GM21786 (cell line): ENCODE results near the gene NPAS1.
A peak's percentile ranks its signal among the peaks of the same experiment; 100 is the strongest.

Experiments used
- ATAC-seq: cut with Tn5 transposase; IDR thresholded peaks from one replicate; pipeline ENCODE4 v1.9.1; 2021; ENCODE audit not compliant: unreplicated experiment

The NPAS1 gene

DNA sequence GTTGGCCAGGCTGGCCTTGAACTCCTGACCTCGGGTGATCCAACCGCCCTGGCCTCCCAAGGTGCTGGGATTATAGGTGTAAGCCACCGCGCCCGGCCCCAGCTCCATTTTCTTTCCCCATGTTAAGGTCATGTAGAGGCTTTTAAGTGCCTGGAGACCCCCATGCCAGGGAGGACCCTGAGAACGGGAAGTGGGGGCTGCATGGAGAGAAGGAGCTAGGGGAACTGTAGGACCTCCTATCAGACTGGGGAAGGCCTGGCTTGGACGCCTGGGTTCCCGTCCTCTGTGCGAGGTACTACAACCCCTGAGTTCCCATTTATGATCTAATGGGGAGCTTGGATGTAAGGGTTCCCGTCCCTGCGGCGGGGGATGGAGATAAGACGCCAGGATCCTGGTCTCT lies 714 bp upstream of the NPAS1 start:
- ATAC-seq: no peak

DNA sequence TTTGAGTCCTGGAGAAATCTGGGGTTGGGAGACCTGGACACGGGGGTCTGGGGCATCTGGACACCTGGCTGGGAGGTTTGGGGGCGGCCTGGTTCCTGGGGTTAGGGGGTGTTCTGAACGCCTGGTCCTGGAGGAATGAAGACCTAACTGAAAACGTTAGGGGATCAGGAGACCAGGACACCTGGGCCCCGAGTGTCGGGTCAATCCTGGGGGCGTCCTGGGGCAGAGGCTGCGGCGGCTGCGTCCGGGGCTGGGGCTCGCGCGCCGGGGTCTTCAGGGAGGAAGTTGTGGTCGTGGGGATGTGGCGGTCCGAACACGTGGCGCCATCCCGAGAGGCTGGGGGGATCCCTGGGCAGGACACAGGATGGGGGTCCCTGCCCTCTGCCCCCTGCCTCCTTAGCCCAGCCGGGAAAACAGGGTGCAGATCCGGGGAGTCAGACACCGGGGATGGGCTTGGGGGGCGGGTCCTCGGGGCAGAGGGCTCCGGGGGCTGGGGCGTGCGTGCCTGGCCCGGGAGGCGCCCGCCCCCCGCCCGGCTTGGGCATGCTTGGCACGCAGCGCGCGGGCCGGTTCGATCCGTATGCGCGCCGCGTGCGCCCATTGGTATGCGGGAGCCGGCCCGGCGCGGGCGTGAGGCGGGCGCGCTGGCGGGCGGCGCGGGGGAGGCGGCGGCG lies 632 bp downstream of the NPAS1 start:
- no peak for ATAC-seq

DNA sequence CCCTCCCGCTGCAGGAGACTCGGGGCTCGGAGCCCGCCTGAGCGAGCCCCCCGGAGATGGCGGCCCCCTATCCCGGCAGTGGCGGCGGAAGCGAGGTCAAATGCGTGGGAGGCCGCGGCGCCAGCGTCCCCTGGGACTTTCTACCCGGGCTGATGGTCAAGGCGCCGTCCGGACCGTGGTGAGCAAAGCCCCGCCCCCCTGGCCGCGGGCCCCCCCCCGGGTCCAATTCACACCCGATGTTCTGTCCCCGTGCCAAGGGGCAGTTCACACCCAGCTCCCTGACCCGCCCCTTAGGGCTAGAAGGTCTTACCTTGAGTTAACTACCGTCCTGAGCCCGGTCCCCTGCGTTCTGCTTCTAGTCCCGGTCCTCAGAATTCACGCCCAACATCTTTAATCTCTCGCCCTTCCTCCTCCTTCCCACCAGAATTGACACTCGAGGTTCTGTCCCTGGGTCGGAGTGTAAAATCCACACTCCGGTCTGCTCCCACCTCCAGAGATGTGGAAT lies 1.4 kb downstream of the NPAS1 start:
- ATAC-seq: no peak

DNA sequence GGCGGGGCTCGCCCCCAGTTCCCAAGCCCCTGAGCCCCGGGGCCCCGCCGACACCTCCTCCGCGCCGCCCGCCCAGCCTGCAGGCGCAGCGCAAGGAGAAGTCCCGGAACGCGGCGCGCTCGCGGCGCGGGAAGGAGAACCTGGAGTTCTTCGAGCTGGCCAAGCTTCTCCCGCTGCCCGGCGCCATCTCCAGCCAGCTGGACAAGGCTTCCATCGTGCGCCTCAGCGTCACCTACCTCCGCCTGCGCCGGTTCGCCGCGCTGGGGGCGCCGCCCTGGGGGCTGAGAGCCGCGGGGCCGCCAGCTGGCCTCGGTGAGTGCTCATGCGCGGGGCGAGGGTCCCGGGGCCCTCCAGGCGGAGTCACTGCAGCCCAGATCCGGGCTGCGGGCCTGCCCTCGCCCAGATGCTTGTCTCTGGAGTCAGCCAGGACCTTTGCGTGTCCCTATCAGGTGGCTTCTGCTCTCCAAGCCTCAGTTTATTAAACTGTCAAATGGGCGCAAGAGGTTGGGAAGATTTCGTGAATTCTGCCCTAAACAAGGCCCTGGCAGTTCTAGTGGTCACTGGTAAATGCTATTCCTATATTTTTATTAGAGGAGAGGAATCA lies 2.0 kb downstream of the NPAS1 start:
- ATAC-seq: no peak

DNA sequence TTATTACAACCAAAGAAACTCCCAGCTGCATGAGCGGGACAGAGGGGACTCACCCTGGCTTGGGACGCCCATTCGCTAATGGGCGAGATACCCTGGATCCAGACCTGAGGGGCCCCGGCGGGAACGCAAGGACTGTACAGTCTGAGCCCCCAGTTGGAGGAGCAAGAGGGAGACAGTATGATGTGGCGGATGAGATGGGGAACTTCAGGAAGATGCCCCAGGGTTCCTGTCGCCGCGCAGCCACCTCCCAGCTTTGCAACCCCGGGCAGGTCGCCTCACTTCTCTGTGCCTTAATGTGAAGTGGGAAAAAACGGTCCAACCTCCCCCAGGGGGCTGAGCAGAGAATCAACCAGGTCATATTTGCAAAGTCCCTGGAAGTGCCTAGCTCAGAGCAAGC lies 2.5 kb downstream of the NPAS1 start:
- no peak for ATAC-seq

DNA sequence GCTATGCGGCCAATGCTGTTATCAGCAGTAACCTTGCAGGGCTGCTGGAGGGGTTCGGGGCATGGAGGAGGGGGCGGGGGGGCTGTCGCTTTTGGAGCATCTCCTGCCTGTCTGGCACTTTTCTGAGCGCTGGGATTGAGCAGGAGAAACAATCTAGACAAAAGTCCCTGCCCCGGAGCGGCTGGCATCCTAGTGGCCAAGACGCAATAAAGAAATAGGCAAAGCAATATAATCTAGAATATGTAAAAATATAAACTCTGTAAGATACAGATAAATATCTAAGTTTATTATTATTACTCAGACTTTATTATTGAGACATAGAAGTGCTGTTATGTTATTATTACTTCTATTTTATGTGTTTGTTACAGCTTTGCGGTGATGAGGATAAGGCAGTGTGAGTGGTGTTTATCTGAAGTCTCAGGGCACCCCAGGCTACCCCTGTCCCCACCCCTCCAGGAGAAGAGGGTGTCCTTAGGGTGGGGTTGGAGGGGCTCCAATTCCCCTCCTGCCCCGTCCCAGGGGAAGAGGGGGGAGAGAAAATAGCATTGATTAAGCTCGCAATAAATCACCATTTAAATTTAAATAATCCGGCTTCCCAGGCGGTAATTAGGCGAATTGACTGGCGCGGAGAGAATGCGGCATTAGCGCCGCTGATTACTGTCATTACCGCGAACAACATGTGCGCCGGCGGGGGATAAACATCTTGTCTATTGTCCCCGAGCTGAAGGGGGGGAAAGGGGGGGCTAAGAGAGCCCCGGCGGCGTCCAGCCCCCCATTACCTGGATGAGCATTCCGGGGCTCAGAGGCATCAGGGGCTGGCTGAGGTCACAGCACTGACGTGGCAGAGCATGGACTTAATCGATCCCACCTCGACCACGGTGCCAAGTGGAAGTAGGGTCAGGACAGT lies 3.2 kb downstream of the NPAS1 start:
- no peak for ATAC-seq

DNA sequence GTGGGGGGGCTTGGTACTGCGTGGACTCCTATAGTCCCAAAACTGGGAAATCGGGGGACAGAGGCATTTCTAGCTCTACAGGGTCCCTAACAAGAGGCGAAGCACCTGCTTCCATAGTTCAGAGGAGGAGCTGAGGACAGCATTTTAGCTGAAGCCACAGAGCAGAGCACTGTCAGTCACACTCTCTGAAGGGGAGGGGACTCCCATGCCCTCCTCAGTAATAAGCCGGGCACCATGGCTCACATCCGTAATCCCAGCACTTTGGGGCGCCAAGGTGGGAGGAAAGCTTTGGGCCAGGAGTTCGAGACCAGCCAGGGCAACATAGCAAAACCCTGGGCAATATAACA lies 3.8 kb downstream of the NPAS1 start:
- no peak for ATAC-seq

DNA sequence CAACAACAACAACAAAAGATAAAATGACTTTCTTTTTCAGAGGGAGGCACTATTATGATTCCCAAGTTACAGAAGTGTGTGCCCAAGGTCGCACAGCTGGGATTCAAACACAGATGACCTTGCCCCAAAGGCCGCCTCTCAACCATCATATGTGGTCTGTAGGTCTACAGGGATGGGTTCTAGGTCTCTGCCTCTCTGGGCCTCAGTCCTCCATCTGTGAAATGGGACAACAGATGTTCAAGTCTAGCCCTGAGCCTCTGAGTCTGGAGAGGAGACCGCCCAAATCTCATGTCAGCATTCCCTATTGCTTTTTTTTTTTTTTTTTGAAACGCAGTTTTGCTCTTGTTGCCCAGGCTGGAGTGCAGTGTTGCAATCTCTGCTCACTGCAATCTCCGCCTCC lies 4.9 kb downstream of the NPAS1 start:
- no peak for ATAC-seq

DNA sequence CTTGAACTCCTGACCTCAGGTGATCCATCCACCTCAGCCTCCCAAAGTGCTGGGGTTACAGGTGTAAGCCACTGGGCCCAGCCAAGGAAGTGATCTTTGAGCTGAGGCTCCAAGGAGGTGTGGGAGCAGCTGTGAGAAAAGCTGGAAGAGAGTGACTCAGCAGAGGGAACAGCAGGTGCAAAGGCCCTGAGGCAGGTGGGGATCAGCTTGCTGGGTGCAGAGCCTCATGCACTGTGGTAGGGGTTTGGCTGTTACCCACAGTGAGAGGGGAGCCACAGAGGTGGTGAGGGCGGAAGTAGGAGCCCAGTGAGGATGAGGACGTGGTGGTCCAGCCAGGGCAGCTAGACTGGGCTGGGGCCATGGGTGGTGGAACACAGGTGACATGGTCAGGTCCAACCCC lies 6.5 kb downstream of the NPAS1 start:
- ATAC-seq: no peak

DNA sequence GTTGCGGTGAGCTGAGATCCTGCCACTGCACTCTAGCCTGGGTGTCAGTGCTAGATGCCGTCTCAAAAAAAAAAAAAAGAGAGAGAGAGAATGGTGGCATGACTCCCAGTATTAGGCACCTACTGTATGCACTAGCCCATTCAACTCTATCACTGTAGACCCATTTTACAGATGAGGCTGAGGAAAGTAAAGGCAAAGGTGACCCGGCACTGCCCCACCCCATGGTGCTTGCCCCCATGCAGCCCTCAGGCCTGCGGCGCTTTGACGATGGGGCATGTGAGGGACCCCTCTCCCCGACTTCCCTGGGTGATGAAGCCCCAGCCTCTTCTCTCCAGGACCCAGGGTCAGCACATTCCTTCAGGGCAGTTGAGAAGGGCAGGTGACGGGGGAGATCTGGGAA lies 7.3 kb downstream of the NPAS1 start:
- ATAC-seq: no peak

DNA sequence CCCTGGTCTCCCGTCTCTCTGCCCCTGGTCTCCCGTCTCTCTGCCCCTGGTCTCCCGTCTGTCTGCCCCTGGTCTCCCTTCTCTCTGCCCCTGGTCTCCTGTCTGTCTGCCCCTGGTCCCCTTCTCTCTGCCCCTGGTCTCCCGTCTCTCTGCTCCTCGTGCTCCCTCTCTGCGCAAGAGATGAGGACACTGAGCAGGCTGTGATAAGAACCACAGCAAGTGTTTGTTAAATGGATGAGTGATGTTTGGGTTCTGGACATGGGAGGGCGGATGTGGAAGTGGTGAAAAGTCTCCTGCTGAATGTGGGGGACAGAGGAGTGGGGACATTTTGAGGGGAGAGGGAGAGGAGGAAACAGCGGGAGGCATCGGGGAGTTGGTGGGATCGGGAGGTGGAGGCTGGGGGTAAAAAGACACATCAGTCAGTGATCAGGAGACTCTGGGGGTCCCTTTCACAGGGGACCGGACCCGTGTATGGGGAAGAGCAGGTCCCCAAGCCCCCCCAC lies 8.0 kb downstream of the NPAS1 start:
- no peak for ATAC-seq

DNA sequence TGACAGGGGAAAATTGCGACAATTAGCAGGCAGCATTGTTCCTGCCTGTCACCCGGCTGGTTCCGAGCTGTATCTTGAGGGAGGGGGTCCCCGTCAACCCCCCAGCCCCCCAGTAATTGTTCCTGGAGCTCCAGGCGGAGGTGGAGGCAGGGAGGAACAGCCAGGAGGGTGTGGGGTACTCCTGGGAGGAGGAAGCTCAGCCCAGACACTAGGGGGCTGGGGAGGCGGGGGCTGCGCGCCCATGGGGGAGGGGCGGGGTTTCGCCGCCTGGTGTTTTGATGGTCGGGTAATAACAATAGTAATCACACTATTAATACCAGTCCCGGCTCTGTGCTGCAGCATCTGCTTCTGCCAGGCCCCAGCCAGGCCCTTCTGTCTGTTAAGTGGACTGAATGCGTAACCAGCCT lies 8.6 kb downstream of the NPAS1 start:
- no peak for ATAC-seq

DNA sequence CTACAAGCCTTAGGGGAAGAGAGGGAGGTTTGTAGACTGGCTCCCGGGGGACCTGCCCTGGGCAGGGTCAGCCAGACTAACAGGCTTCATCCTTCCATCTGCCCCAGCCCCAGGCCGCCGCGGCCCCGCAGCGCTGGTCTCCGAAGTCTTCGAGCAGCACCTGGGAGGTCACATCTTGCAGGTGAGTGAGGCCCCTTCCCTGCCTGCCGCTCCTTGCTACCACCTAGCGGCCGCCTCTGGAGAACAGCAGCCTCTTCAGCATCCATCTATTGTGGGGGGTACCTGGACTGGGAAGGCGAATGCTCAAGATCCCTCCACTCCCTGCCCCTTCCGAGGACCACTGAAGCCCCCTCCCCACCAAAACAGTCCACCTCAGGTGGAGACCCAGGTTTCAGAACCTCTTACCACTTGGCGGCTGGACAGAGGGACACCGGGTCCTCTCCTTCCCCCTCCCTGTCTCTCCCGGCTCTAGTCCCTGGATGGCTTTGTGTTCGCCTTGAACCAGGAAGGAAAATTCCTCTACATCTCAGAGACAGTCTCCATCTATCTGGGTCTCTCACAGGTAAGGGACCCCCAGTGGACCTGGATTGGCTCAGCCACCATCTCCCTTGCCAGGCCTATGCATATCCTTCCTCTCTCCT lies 12.7 kb downstream of the NPAS1 start:
- ATAC-seq: no peak

DNA sequence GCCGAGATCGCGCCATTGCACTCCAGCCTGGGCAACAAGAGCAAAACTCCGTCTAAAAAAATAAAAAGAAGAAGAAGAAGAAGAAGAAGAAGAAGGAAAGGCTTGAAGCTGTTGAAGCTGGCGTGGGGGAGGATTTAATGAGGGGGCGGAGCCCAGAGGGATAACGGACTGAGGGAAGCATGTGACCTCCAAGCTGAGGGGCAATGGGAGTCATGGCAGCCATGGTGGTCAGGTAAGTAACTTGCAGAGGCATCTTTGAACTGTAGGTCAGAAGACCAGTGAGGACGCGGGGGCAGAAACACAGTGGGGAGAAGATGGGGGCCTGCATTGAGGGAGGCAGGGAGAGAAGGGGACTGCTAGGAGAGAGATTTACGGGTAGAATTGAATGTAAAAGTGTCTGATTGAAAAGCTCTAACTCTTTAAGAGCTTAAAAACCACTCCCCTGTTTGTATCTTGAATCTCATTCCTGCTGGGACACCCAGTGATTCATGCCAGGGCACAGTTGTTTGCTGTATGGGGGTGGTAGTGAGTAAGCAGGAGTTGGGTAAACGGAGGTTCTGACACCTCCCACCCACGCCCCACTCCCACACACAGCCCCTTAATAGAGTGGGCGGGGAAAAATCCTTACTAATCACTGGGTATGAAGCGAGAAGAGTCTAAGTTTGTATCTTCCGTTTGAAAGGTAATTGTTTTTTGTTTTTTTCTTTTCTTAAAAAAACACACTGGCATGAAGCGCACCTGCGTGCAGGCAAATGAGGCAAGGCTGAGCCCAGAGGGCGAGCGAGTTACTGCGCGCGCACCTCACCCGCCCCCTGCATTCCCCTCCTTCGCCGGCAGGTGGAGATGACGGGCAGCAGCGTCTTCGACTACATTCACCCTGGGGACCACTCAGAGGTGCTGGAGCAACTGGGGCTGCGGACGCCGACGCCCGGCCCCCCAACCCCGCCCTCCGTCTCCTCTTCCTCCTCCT lies 15.8 kb downstream of the NPAS1 start:
- ATAC-seq: peak; percentile 87

DNA sequence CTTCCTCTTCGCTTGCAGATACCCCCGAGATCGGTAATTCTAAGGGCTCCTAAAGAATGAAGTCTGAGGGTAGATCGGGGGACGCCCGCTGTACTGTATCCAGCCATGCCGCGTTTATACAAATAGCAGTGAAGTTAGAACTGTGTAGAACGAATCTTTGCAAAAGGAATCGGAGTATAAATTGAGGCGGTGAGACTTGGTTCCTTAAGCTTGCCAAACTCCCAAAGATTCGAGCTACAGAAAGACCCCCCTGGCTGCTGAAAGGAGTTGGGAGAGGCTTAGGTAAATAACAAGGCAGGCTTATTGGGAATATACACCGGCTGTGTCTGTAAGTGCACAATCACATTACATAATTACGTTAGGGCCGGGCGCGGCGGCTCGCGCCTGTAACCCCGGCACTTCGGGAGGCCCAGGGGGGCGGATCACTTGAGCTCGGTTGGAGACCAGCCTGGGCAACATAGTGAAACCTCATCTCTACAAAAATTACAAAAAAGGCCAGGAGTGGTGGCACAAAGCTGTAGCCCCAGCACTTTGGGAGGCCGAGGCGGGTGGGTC lies 16.5 kb downstream of the NPAS1 start:
- ATAC-seq: no peak

DNA sequence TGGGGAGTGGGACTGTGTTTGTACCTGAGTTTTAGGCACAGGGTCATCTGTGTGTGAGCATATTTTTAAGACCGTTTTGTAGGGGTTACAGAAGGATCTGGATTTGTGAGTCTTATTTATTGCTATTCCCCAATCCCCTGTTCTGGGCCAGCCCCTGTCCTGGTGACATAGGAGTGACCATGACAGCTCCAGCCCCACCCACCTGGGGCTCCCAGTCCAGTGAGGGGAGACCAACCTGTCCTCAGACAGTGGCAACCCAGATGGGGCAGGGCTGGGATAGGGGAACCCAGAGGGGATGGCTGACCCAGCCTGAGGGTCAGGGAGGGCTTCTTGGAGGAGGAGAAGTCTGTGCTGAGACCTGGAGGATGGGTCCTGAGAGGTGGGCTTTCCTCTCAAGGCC lies 18.1 kb downstream of the NPAS1 start:
- ATAC-seq: no peak

DNA sequence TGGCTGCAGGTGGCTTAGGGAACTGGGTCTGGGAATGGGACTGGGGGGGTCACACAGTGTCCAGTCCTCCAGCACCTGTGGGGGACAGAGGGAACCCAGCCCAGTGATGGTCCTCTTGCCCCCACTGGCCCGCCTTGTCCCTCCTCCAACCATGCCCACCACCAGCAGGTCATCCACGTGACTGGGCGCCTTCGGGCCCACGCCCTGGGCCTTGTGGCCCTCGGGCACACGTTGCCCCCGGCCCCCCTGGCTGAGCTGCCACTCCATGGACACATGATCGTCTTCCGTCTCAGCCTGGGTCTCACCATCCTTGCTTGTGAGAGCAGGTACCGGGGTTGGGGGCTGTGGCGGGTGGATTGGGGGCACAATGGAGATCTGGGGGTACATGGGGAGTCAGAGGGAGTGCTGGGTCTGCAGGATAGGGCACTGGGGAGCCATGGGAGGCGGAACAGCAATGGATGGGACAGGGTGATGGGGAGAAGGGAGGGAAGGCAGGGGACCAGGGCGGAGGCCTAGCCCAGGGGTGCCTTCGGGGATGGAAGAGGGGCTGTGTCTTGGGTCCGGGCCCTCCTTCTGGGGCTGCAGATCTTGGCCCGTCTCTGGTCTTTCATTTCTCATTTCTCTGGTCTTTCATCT lies 19.7 kb downstream of the NPAS1 start:
- no peak for ATAC-seq

DNA sequence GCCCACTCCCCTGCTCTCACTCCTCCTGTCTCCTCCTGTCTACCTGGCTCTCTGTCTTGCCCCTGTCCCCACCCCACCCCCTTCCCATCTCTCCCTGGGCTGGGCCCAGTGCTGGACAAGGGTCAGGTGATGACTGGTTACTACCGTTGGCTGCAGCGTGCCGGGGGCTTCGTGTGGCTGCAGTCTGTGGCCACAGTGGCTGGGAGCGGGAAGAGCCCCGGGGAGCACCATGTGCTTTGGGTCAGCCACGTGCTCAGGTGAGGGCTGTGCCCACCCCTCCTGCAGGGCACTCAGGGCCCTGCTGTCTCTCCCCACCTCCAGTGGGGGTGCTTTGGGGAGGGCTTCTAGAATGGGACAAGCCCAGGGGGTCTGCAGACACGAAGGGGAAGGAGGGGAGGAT lies 21.2 kb downstream of the NPAS1 start:
- no peak for ATAC-seq
